Sigmoid colon (tissue), 7 donors: ENCODE data around the gene CALML6. TPM values are rescaled to one million over a fixed set of nuclear protein-coding genes. Genes with fewer than 3 reads are reported as not detected.

Experiments used
- DNase-seq: peaks from one replicate; pipeline ENCODE4 v3.0.0-alpha.2; 2019
- H3K27ac ChIP-seq, 4 donors: fragments of 200-600 bp; sonication (generic); one replicate each; pipeline ENCODE4 v1.5.1; 2016 to 2019; ENCODE audit warnings: mild to moderate bottlenecking in 1 of 4
- H3K27me3 ChIP-seq, 3 donors: fragments of 200-600 bp; sonication (generic); one replicate each; pipeline ENCODE4 v1.5.1; 2019; ENCODE audit warnings: mild to moderate bottlenecking in 1 of 3
- H3K36me3 ChIP-seq, 4 donors: fragments of 200-600 bp; sonication (generic); one replicate each; pipeline ENCODE4 v1.5.1; 2016 to 2019
- H3K4me1 ChIP-seq, 4 donors: fragments of 200-600 bp; sonication (generic); one replicate each; pipeline ENCODE4 v1.5.1; 2017 to 2019
- H3K4me3 ChIP-seq, 4 donors: fragments of 200-600 bp; sonication (generic); one replicate each; pipeline ENCODE4 v1.5.1; 2017 to 2019; ENCODE audit warnings: mild to moderate bottlenecking in 2 of 4, moderate library complexity in 1 of 4
- H3K9me3 ChIP-seq, 4 donors: fragments of 200-600 bp in 3 of 4; sonication (generic) in 3 of 4; one replicate each; pipeline versions ENCODE4 v1.5.1 to v1.6.1; 2013 to 2019
- CTCF ChIP-seq, 4 experiments: fragments of 450-650 bp in 3 of 4; fragments of 200-600 bp in 1 of 4; IDR thresholded peaks; one replicate each; pipeline ENCODE4 v1.5.1; 2016 to 2019; ENCODE audit warnings: antibody characterized with exemption in 4 of 4, mild to moderate bottlenecking in 3 of 4, moderate library complexity in 2 of 4
- EP300 ChIP-seq, 4 donors: sonication (generic); formaldehyde crosslinking; IDR thresholded peaks; one replicate each; pipeline ENCODE4 v1.6.1; 2017; ENCODE audit warnings: antibody characterized with exemption in 4 of 4
- POLR2A ChIP-seq, 2 donors: fragments of 450-650 bp; IDR thresholded peaks; one replicate each; pipeline ENCODE4 v1.6.1; 2016; ENCODE audit warnings: antibody characterized with exemption in 2 of 2, mild to moderate bottlenecking in 2 of 2, moderate library complexity in 2 of 2
- POLR2AphosphoS5 ChIP-seq, 4 donors: sonication (generic); formaldehyde crosslinking; IDR thresholded peaks; one replicate each; pipeline ENCODE4 v1.6.1; 2017; ENCODE audit warnings: antibody characterized with exemption in 4 of 4
- WGBS, 2 donors: extraction: QIAGEN DNeasy Blood & Tissue Kit; methylation state at CpG; one replicate each; pipeline ENCODE4 v1.1.7; 2013; 5-methylcytosine and 5-hydroxymethylcytosine counted together
- intact Hi-C: fragments of 100-400 bp; cut with DNase I; formaldehyde crosslinking; loops from one replicate; pipeline ENCODE4 v1.15.1; 2023
- polyA plus RNA-seq, 3 donors: library from polyadenylated mRNA; stranded (reverse); fragments of 200-250 nt; gene quantifications; one replicate each; pipeline ENCODE4 v1.2.3, GENCODE V29; 2013
- total RNA-seq, 4 donors: library from RNA; depleted of rRNA; stranded (reverse); fragments of >200 nt; gene quantifications; one replicate each; pipeline ENCODE4 v1.1.0, GENCODE V29; 2016
- donor health status: healthy with polysubstance abuse.
- donor health status: Bipolar disorder and iron deficiency.
- donor health status: healthy.

CALML6 gene
- total and polyA plus RNA-seq, 7 donors = 0.36 TPM; not detected in 5

GRCh38 chr1:1963570-1963969, 48.5 kb downstream of the CALML6 start:
- WGBS, 2 donors = 71 to 86% methylated on average over 17 of the region's 17 CpGs
- no peaks in the 10 kb centered on the region for H3K9me3 ChIP-seq
- H3K4me3 ChIP-seq = no peak overlapping the region
- H3K4me1 ChIP-seq = peaks cover 0 to 9% (median 7%) of the 10 kb centered on the region in 4 donors
- H3K36me3 ChIP-seq = no peaks in the 10 kb centered on the region
- intact Hi-C loops = no loop called here
- TF ChIP-seq CTCF (IDR thresholded peaks at IDR 0.05) (no peak), POLR2AphosphoS5 (IDR thresholded peaks at IDR 0.05) (no peak), POLR2A (IDR thresholded peaks at IDR 0.05) (no peak), EP300 (IDR thresholded peaks at IDR 0.05) (no peak)
- no peak overlapping the region for H3K27ac ChIP-seq
- H3K27me3 ChIP-seq = peaks cover 7 to 86% (median 73%) of the 10 kb centered on the region in 3 donors
- no peak for DNase-seq

DNA sequence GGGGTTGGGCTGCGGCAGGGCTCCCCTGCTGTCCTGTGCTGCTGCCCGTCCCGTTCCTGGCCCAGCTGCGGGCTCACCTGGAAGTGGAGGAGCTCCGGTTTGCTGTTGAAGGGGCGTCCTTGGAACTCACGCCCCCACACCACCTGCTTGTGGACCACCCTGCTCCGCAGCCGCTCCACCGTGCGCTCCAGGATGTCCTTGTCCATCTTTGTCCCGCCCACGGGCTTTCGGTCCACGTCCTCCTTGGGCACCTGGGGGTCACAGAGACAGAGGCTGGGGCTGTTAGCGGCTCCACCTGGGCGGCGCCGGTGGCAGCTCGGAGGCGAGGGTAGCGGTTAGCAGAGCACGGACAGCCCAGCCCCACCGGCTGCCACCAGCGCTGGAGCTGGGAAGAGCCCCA, 49.8 kb downstream of the CALML6 start:
- WGBS, 2 donors = 70 to 84% methylated on average over 25 of the region's 25 CpGs
- intact Hi-C loops = no loop called here
- no peak for DNase-seq
- H3K27me3 ChIP-seq = peaks cover 7 to 75% (median 61%) of the 10 kb centered on the region in 3 donors
- H3K4me3 ChIP-seq = no peak overlapping the region
- peaks cover 0 to 5% (median 3%) of the 10 kb centered on the region in 4 donors for H3K4me1 ChIP-seq
- H3K27ac ChIP-seq = no peak overlapping the region
- TF ChIP-seq POLR2AphosphoS5 (IDR thresholded peaks at IDR 0.05) (no peak), EP300 (IDR thresholded peaks at IDR 0.05) (no peak), POLR2A (IDR thresholded peaks at IDR 0.05) (no peak), CTCF (IDR thresholded peaks at IDR 0.05) (no peak)
- H3K36me3 ChIP-seq = no peaks in the 10 kb centered on the region
- no peaks in the 10 kb centered on the region for H3K9me3 ChIP-seq

DNA sequence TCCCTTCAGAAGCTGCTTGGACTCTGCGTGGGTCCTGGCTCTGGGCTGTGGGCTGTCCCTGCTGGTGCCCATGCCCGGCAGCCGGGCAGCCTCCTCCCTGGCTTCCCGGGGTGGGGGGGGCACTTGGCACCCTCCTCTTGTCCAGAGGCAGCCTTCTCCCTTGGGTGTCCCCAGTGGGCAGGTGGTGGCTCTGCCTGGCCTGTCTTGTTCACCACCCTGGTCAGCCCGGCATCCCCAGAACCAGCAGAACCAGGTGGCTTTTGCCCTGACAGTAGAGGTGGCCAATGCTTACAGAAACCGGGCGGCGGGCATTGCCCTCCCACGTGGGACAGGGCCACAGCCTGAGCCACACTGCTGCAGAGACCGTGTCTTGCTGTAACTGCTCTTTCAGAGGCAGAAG, 50.5 kb downstream of the CALML6 start:
- H3K4me1 ChIP-seq = no peaks in the 10 kb centered on the region
- H3K36me3 ChIP-seq = no peaks in the 10 kb centered on the region
- H3K9me3 ChIP-seq = no peaks in the 10 kb centered on the region
- 65 to 81% methylated on average over 10 of the region's 10 CpGs for WGBS, 2 donors
- intact Hi-C loops = no loop called here
- no peak overlapping the region for H3K27ac ChIP-seq
- peaks cover 7 to 68% (median 54%) of the 10 kb centered on the region in 3 donors for H3K27me3 ChIP-seq
- H3K4me3 ChIP-seq = no peak overlapping the region
- no peak for DNase-seq
- TF ChIP-seq POLR2AphosphoS5 (IDR thresholded peaks at IDR 0.05) (no peak), POLR2A (IDR thresholded peaks at IDR 0.05) (no peak), EP300 (IDR thresholded peaks at IDR 0.05) (no peak), CTCF (IDR thresholded peaks at IDR 0.05) (no peak)

DNA sequence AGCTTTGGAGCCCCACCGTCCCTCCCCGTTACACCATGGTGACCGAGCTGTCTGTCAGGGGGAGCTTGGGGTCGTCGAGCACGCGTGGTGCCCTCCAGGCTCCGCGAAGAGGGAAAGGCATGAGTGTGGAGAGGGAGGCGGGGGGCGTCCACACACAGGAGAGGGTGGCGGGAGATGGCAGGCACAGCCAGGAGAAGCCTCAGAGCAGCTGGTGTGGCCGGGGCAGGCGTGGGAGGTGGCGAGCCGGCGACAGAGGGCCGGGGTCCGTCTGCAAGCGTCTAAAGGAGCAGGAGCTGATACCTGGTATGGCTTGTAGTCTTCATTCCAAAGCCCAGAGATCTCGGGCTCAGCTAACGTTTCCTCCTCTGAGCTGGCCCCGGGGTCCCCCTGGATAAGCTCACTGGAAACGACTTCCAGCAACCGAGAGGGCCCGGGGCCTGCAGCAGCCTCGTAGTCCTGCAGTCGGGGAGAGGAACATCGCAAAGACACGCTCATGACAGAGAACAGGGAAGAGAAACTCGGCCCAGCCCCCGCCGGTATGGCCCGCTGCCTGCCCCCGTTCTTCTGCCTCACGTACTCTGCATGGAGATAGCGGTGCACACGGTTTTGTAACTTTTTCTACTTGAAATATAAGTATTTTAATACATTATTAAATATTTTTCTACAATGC, 51.1 kb downstream of the CALML6 start:
- Histone ChIP-seq H3K4me3 (no peak overlapping the region), H3K9me3 (no peaks in the 10 kb centered on the region), H3K27me3 (peaks cover 4 to 61% (median 50%) of the 10 kb centered on the region in 3 donors), H3K36me3 (no peaks in the 10 kb centered on the region), H3K27ac (no peak overlapping the region), H3K4me1 (no peaks in the 10 kb centered on the region)
- no peak for TF ChIP-seq POLR2AphosphoS5 (IDR thresholded peaks at IDR 0.05)
- no peak for TF ChIP-seq POLR2A (IDR thresholded peaks at IDR 0.05)
- no peak for TF ChIP-seq CTCF (IDR thresholded peaks at IDR 0.05)
- TF ChIP-seq EP300 (IDR thresholded peaks at IDR 0.05) = no peak
- 69 to 76% methylated on average over 38 of the region's 38 CpGs for WGBS, 2 donors
- intact Hi-C loops = no loop called here
- DNase-seq = no peak

Other genes starting within 250 kb of the CALML6 start
- gene SLC35E2B, start 222.5 kb upstream of the CALML6 start, total RNA-seq = 10 to 100 TPM; 25.0 to 78.1 (median 31.6) TPM
- 10 to 100 TPM in 2 of 3 donors, 1 to 10 TPM in 1; 9.5 to 38.5 (median 12.0) TPM for gene SLC35E2B, start 222.5 kb upstream of the CALML6 start, polyA plus RNA-seq
- 10 to 100 TPM; 21.6 to 53.7 (median 37.5) TPM for gene CDK11A, start 190.9 kb upstream of the CALML6 start, total RNA-seq
- 10 to 100 TPM; 19.8 to 35.0 (median 33.1) TPM for gene CDK11A, start 190.9 kb upstream of the CALML6 start, polyA plus RNA-seq
- 10 to 100 TPM; 34.9 to 66.7 (median 42.4) TPM for gene NADK, start 136.8 kb upstream of the CALML6 start, total RNA-seq
- 100 to 1,000 TPM in 2 of 3 donors, 10 to 100 TPM in 1; 72.7 to 121 (median 107) TPM for gene NADK, start 136.8 kb upstream of the CALML6 start, polyA plus RNA-seq
- gene GNB1, start 24.2 kb upstream of the CALML6 start, total RNA-seq = 100 to 1,000 TPM; 119 to 157 (median 145) TPM
- gene GNB1, start 24.2 kb upstream of the CALML6 start, polyA plus RNA-seq = 100 to 1,000 TPM; 163 to 197 (median 193) TPM
- 1 to 10 TPM in 2 of 4 donors, not detected in 2; 1.1 to 3.5 TPM for gene TMEM52, start 4.0 kb downstream of the CALML6 start, total RNA-seq
- gene TMEM52, start 4.0 kb downstream of the CALML6 start, polyA plus RNA-seq = 1 to 10 TPM; 1.2 to 5.5 (median 2.1) TPM
- under 1 TPM in 1 of 4 donors, not detected in 3; 0.27 TPM for gene CFAP74, start 88.5 kb downstream of the CALML6 start, total RNA-seq
- under 1 TPM in 1 of 3 donors, not detected in 2; 0.03 TPM for gene CFAP74, start 88.5 kb downstream of the CALML6 start, polyA plus RNA-seq
- gene GABRD, start 104.1 kb downstream of the CALML6 start, total RNA-seq = not detected
- gene GABRD, start 104.1 kb downstream of the CALML6 start, polyA plus RNA-seq = under 1 TPM in 1 of 3 donors, not detected in 2; 0.51 TPM
- gene PRKCZ, start 135.2 kb downstream of the CALML6 start, total RNA-seq = 1 to 10 TPM; 1.4 to 4.8 (median 3.7) TPM
- 10 to 100 TPM; 37.7 to 52.9 (median 37.8) TPM for gene PRKCZ, start 135.2 kb downstream of the CALML6 start, polyA plus RNA-seq